Hepatocyte (in vitro differentiated cells): ENCODE results near the gene FARP1.

ENCODE experiments used
- CTCF ChIP-seq: fragments of 200-600 bp; sonication (generic); IDR thresholded peaks from 2 replicates; pipeline ENCODE4 v1.5.1; 2016; ENCODE audit warnings: antibody characterized with exemption, mild to moderate bottlenecking; ENCODE audit not compliant: poor library complexity
- EZH2 ChIP-seq: fragments of 200-600 bp; sonication (generic); IDR thresholded peaks from 2 replicates; pipeline ENCODE4 v1.6.1; 2016; ENCODE audit warnings: antibody characterized with exemption, mild to moderate bottlenecking, borderline replicate concordance
- EZH2phosphoT487 ChIP-seq: fragments of 200-600 bp; sonication (generic); IDR thresholded peaks from one replicate; pipeline ENCODE4 v1.6.1; 2018; ENCODE audit warnings: antibody characterized with exemption, mild to moderate bottlenecking, low read depth, moderate library complexity; ENCODE audit not compliant: unreplicated experiment, severe bottlenecking

- no peak for TF ChIP-seq EZH2
- no peak for TF ChIP-seq CTCF
- TF ChIP-seq EZH2phosphoT487: no peak
Measured at GRCh38 chr13:98274921-98275487, 132.1 kb downstream of the FARP1 start.
